Mesenchymal stem cell (in vitro differentiated cells and primary cell): ENCODE results near the gene HOXD9.

ENCODE experiments used
- DNase-seq: peaks from one replicate; pipeline ENCODE4 v3.0.0-alpha.2; 2013
- H2AFZ ChIP-seq: one replicate; pipeline ENCODE4 v1.6.1; 2013; ENCODE audit warnings: low read depth, mild to moderate bottlenecking, control low read depth, inconsistent platforms, low read length, moderate library complexity
- H2AK5ac ChIP-seq: 2 replicates; pipeline ENCODE4 v1.6.1; 2013; ENCODE audit warnings: low read length, moderate library complexity, mild to moderate bottlenecking, inconsistent platforms; ENCODE audit not compliant: severe bottlenecking
- H2BK120ac ChIP-seq: one replicate; pipeline ENCODE4 v1.6.1; 2013; ENCODE audit warnings: low read depth, mild to moderate bottlenecking, inconsistent platforms, low read length, moderate library complexity
- H2BK12ac ChIP-seq, 2 experiments: one replicate each; pipeline ENCODE4 v1.6.1; 2013; ENCODE audit warnings: inconsistent platforms in 2 of 2, low read length in 2 of 2, mild to moderate bottlenecking in 2 of 2, moderate library complexity in 2 of 2, control low read depth in 1 of 2
- H2BK15ac ChIP-seq: one replicate; pipeline ENCODE4 v1.6.1; 2013; ENCODE audit warnings: mild to moderate bottlenecking, low read depth, inconsistent platforms; ENCODE audit not compliant: poor library complexity, severe bottlenecking
- H2BK5ac ChIP-seq: 2 replicates; pipeline ENCODE4 v1.6.1; 2013; ENCODE audit warnings: low read depth, mild to moderate bottlenecking, low read length, control low read depth, inconsistent platforms; ENCODE audit not compliant: poor library complexity, severe bottlenecking
- H3K14ac ChIP-seq, 2 experiments: one replicate each; pipeline ENCODE4 v1.6.1; 2013; ENCODE audit warnings: inconsistent platforms in 2 of 2, low read length in 2 of 2, control low read depth in 1 of 2, mild to moderate bottlenecking in 1 of 2, moderate library complexity in 1 of 2
- H3K18ac ChIP-seq, 2 experiments: one replicate each; pipeline ENCODE4 v1.6.1; 2013; ENCODE audit warnings: inconsistent platforms in 2 of 2, low read length in 2 of 2, control low read depth in 1 of 2, low read depth in 1 of 2, mild to moderate bottlenecking in 1 of 2
- H3K23ac ChIP-seq, 2 experiments: one replicate each; pipeline ENCODE4 v1.6.1; 2013; ENCODE audit warnings: inconsistent platforms in 2 of 2, low read length in 2 of 2, mild to moderate bottlenecking in 2 of 2, moderate library complexity in 2 of 2, control low read depth in 1 of 2
- H3K27ac ChIP-seq: 2 replicates; pipeline ENCODE4 v1.5.1; 2013; ENCODE audit warnings: mild to moderate bottlenecking, moderate library complexity, low read length, control low read depth, inconsistent platforms; ENCODE audit not compliant: poor library complexity, severe bottlenecking
- H3K27me3 ChIP-seq, 2 experiments: 2 replicates each; pipeline versions ENCODE4 v1.6.1 to v1.7.0; 2013; ENCODE audit warnings: low read length in 2 of 2, mild to moderate bottlenecking in 2 of 2, moderate library complexity in 2 of 2, control low read depth in 1 of 2, inconsistent platforms in 1 of 2; ENCODE audit not compliant: control insufficient read depth in 1 of 2, insufficient read depth in 1 of 2
- H3K36me3 ChIP-seq, 2 experiments: 2 replicates each; pipeline versions ENCODE4 v1.6.1 to v1.7.0; 2013; ENCODE audit warnings: low read length in 2 of 2, control low read depth in 1 of 2, inconsistent platforms in 1 of 2, low read depth in 1 of 2, mild to moderate bottlenecking in 1 of 2; ENCODE audit not compliant: insufficient read depth in 2 of 2, control insufficient read depth in 1 of 2
- H3K4ac ChIP-seq, 2 experiments: one replicate each; pipeline ENCODE4 v1.6.1; 2013; ENCODE audit warnings: inconsistent platforms in 2 of 2, low read length in 2 of 2, mild to moderate bottlenecking in 2 of 2, moderate library complexity in 2 of 2, control low read depth in 1 of 2, low read depth in 1 of 2
- H3K4me1 ChIP-seq: 2 replicates; pipeline ENCODE4 v1.6.1; 2013; ENCODE audit warnings: low read depth, low read length, control low read depth; ENCODE audit not compliant: control insufficient read depth, insufficient read depth
- H3K4me2 ChIP-seq: 2 replicates; pipeline ENCODE4 v1.6.1; 2013; ENCODE audit warnings: low read length, mild to moderate bottlenecking, inconsistent platforms; ENCODE audit not compliant: poor library complexity, severe bottlenecking
- H3K4me3 ChIP-seq, 2 experiments: 2 replicates each; pipeline versions ENCODE4 v1.5.1 to v1.7.0; 2013; ENCODE audit warnings: low read length in 2 of 2, mild to moderate bottlenecking in 2 of 2, control low read depth in 1 of 2, low read depth in 1 of 2; ENCODE audit not compliant: insufficient read depth in 1 of 2
- H3K79me1 ChIP-seq: replicated peaks from 2 replicates; pipeline ENCODE4 v1.6.1; 2013; ENCODE audit warnings: mild to moderate bottlenecking, control low read depth, low read length, inconsistent platforms; ENCODE audit not compliant: poor library complexity, severe bottlenecking
- H3K9ac ChIP-seq: 2 replicates; pipeline ENCODE4 v1.7.0; 2013; ENCODE audit warnings: mild to moderate bottlenecking, low read length, moderate library complexity
- H3K9me3 ChIP-seq: 2 replicates; pipeline ENCODE4 v1.7.0; 2013; ENCODE audit warnings: mild to moderate bottlenecking, low read length; ENCODE audit not compliant: control insufficient read depth
- H4K8ac ChIP-seq: one replicate; pipeline ENCODE4 v1.6.1; 2013; ENCODE audit warnings: inconsistent platforms, mild to moderate bottlenecking, low read length, moderate library complexity
- H4K91ac ChIP-seq: one replicate; pipeline ENCODE4 v1.6.1; 2013; ENCODE audit warnings: mild to moderate bottlenecking, low read length, inconsistent platforms
- WGBS: methylation state at CpG from one replicate; pipeline ENCODE4 v1.1.7; 2013; ENCODE audit warnings: mixed read lengths; 5-methylcytosine and 5-hydroxymethylcytosine counted together

HOXD9 gene

GRCh38 chr2:176126929-176127773 is 4.6 kb downstream of the HOXD9 start:
- peaks cover 7 to 73% of the 10 kb centered on the region in 2 experiments for H3K27me3 ChIP-seq
- no peak overlapping the region for H2BK15ac ChIP-seq
- no peaks in the 10 kb centered on the region for H3K79me1 ChIP-seq
- H3K9me3 ChIP-seq: no peaks in the 10 kb centered on the region
- no peak overlapping the region for H2BK12ac ChIP-seq
- no peaks in the 10 kb centered on the region for H3K36me3 ChIP-seq
- no peak overlapping the region for H2AFZ ChIP-seq
- no peak overlapping the region for H4K91ac ChIP-seq
- H3K4me3 ChIP-seq: peak overlapping the region in 1 of 2 experiments; percentile 84
- no peak overlapping the region for H4K8ac ChIP-seq
- H3K9ac ChIP-seq: peak overlapping the region; percentile 90
- H2AK5ac ChIP-seq: no peak overlapping the region
- H2BK5ac ChIP-seq: no peak overlapping the region
- H3K4ac ChIP-seq: no peak overlapping the region
- H3K4me1 ChIP-seq: peaks cover 33% of the 10 kb centered on the region
- H2BK120ac ChIP-seq: no peak overlapping the region
- DNase-seq: peak; percentile 48
- 4% methylated on average over 3 of the region's 13 CpGs for whole genome bisulfite sequencing
- no peak overlapping the region for H3K4me2 ChIP-seq
- H3K18ac ChIP-seq: no peak overlapping the region
- H3K23ac ChIP-seq: no peak overlapping the region
- no peak overlapping the region for H3K14ac ChIP-seq
- no peak overlapping the region for H3K27ac ChIP-seq

- Histone ChIP-seq H3K36me3 (no peaks in the 10 kb centered on the region), H3K27me3 (peaks cover 7 to 74% of the 10 kb centered on the region in 2 experiments), H2BK120ac (no peak overlapping the region), H3K4me2 (no peak overlapping the region), H3K4me3 (peak overlapping the region in 1 of 2 experiments; percentile 84), H3K4me1 (peaks cover 28% of the 10 kb centered on the region), H4K8ac (no peak overlapping the region), H2BK15ac (no peak overlapping the region), H3K4ac (no peak overlapping the region), H3K9me3 (no peaks in the 10 kb centered on the region), H2AFZ (no peak overlapping the region), H3K9ac (peak overlapping the region; percentile 90), H3K23ac (no peak overlapping the region), H3K27ac (no peak overlapping the region), H2BK5ac (no peak overlapping the region), H4K91ac (no peak overlapping the region), H2AK5ac (no peak overlapping the region), H3K79me1 (no peaks in the 10 kb centered on the region), H2BK12ac (no peak overlapping the region), H3K14ac (no peak overlapping the region), H3K18ac (no peak overlapping the region)
- no peak for DNase-seq
- 55% methylated on average over 3 of the region's 4 CpGs for WGBS
Measured at GRCh38 chr2:176127774-176128072, 5.2 kb downstream of the HOXD9 start.

DNA sequence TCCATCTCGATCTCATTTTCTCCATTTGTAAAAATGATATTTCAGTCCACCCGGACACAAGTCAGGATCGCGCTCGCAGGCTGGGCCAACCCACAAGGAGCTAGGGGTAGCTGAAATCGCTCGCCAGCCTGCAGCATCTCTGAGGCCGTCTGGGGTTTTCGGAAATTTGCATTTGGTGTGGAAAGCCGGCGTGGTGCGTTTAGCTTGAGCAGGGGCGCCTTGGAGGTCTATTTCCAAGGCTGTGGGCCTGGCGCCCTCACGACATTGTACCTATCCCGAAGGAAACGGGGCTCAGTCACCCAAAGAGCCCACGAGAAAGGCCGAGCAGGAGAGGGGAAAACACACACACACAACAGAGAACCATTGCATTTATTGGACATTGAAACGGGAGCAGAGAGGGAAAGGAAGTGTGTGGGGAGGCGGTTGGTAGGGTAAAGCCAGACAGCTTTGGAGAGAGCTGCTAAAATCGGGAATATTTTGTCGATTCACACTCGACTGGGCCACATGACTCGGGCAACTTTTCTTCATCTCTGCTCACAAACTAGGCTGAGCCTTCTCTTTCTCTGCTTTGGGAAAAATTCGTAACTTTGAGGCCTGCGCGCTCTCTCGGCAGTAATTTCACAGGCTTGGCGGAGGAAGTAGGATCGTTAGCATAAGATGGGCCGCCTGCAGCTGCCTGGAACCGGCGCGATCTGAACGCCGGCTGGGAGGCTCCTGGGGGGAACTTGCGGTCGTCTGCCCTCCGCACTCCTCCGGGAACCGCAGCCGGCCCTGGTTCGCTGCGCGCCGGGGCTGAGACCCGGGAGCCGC is 5.9 kb downstream of the HOXD9 start:
- DNase-seq: no peak
- no peak overlapping the region for H2BK120ac ChIP-seq
- H2AFZ ChIP-seq: no peak overlapping the region
- no peak overlapping the region for H2AK5ac ChIP-seq
- H3K36me3 ChIP-seq: no peaks in the 10 kb centered on the region
- no peak overlapping the region for H2BK15ac ChIP-seq
- H3K27ac ChIP-seq: no peak overlapping the region
- no peak overlapping the region for H4K91ac ChIP-seq
- no peak overlapping the region for H2BK12ac ChIP-seq
- peak overlapping the region in 1 of 2 experiments; percentile 6 for H3K23ac ChIP-seq
- peak overlapping the region; percentile 90 for H3K9ac ChIP-seq
- H3K4ac ChIP-seq: no peak overlapping the region
- H3K18ac ChIP-seq: no peak overlapping the region
- H3K4me2 ChIP-seq: peak overlapping the region; percentile 66
- H4K8ac ChIP-seq: no peak overlapping the region
- peak overlapping the region; percentile 32 to 84 for H3K4me3 ChIP-seq
- H3K9me3 ChIP-seq: no peaks in the 10 kb centered on the region
- no peak overlapping the region for H2BK5ac ChIP-seq
- peaks cover 21% of the 10 kb centered on the region for H3K4me1 ChIP-seq
- peaks cover under 1% of the 10 kb centered on the region for H3K79me1 ChIP-seq
- no peak overlapping the region for H3K14ac ChIP-seq
- peaks cover 7 to 76% of the 10 kb centered on the region in 2 experiments for H3K27me3 ChIP-seq
- 11% methylated on average over 49 of the region's 49 CpGs for WGBS
